SH-SY5Y (cell line): Measurements from ENCODE around the gene PABPN1L.

Experiments used
- GATA2 ChIP-seq: IDR thresholded peaks from 2 replicates; pipeline ENCODE4 v1.6.1; 2011; ENCODE audit warnings: mild to moderate bottlenecking, low read depth, low read length
- GATA3 ChIP-seq: IDR thresholded peaks from 2 replicates; pipeline ENCODE4 v1.6.1; 2011; ENCODE audit warnings: low read depth, mild to moderate bottlenecking, low read length, moderate library complexity

Gene PABPN1L

DNA sequence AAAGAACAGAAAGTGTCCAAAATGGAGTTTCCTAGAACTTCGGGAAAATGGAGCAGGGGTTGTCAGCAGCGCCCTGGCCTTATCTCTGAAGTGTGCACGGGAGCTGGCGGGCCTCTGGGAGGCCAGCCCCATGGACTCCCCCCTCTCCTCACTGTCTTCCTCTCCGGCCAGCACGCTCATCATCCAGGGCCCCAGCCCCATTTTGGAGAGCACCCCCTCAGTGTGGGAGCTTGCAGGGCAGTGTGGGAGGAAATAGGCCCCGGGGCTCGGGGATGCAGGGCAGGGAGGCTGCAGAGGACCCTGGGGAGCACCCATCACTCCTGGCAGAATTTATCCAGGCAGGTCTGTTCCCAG, 4.9 kb upstream of the PABPN1L start:
- TF ChIP-seq GATA3 (no peak), GATA2 (no peak)

DNA sequence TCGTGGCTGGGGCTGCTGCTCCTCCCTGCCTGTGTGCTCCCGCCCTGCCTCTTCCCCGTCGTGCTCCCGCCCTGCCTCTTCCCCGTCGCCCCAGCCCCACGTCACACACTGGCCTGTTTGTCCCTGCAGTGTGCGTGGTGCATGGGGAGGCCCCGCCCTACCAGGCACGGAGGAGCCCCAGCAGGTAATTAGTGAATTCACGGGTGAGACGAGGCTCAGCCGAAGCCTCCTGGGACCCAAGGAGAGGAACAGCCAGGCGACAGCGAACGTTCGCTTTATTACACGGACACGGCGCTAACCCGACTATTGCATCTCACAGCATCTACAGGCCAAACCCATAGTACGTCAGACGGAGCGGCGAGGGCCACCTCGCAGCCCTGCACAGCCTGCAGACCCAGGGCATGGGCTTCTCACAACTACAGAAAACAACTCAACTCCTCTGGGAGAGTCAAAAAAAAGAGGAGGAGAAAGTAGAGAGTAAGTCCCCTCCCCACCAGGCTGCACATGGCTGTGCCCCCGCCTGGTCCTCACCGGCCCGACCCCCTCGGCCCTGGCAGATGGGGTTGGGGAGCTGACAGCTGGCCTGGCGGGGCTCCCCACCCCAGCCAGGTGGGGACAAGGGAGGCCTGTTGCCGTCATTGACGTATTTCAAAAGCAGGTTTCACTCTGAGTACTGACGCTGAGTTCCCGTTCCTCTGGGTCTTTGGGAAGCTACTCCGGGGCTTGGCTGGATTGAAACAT, 4.3 kb upstream of the PABPN1L start:
- TF ChIP-seq GATA2 (no peak), GATA3 (no peak)

- no peak for TF ChIP-seq GATA3
- no peak for TF ChIP-seq GATA2
These were observed 3.2 kb upstream of the PABPN1L start for GRCh38 chr16:88869673-88869980.

DNA sequence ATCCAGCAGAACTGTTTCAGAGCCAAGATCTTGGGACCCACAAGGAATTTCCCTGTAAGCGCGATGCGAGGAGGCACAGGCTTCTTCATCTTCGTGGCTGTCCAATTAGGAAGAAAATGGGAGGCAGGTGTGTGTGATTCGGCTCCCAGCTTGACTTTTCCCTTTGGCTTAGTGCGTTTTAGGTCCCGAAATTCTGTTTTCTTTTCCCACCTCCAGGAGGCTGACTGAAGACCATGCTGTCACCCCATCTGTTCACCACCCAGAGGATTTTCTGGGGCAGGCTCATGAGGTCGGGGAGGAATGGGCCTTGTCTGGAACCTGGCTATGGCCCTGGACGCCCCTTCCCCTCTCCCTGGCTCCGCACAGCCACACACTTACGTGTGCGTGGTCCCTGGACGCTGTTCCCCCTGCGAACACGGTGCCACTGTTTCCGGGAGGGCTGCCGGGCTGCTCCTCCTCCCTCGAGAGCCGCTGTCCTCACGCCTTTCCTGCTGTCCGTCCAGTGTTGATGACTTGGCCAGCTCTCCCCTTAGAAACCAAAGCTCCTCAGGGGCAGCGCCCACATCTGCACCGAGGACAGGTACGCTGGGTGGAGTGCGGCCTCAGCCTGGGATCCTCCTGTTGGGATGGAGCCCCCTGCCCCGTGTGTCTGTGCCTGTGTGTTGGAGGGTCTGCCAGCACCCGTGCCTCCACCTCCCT, 2.7 kb upstream of the PABPN1L start:
- no peak for TF ChIP-seq GATA3
- no peak for TF ChIP-seq GATA2

GRCh38 chr16:88867581-88868246, 1.3 kb upstream of the PABPN1L start:
- TF ChIP-seq GATA2 = no peak
- TF ChIP-seq GATA3 = no peak

- no peak for TF ChIP-seq GATA2
- no peak for TF ChIP-seq GATA3
These were observed 718 bp downstream of the PABPN1L start for GRCh38 chr16:88865742-88866141.

- TF ChIP-seq GATA2 (no peak), GATA3 (no peak)
These were observed 1.1 kb downstream of the PABPN1L start for GRCh38 chr16:88865310-88865709.

GRCh38 chr16:88864521-88864920, 1.9 kb downstream of the PABPN1L start:
- no peak for TF ChIP-seq GATA3
- TF ChIP-seq GATA2 = no peak

DNA sequence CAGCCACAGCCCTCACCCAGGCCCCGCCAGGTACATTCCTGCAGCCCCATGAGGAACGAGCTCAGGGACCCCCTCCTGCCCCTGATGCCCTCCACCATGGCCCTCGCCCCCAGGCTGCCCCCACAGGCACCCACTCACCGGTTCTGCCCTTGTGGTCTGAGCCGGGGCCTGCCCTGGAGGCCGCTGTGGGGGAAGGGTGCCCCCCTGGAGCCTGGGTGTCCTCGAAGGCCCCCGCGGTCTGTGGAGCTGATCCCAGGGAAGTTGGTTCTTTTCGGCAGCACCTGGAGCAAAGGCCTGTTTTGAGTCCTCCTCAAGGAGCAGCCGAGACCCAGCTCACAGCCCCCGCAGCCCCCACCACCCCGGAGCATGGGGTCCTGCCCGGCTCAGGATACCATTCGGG, 2.4 kb downstream of the PABPN1L start:
- TF ChIP-seq GATA3 (no peak), GATA2 (no peak)

DNA sequence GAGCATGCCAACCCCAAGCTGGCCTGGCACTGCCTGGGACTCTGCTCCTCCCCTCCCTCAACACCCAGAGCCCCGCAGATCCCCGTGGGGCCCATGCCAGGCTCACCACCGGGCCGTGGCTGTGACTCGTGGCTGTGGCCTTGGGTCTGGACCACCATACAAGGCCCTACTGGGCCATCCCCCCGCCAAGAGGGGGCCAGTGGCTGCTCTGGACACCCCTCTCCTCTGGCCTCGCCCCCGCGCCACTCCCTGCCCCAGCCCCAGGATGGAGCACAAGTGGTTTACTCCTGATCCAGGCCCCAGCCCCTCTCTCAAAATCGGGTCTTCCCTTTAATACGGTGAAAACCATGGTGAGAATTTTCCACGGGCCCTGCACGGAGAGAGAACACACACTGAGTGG, 3.0 kb downstream of the PABPN1L start:
- no peak for TF ChIP-seq GATA2

DNA sequence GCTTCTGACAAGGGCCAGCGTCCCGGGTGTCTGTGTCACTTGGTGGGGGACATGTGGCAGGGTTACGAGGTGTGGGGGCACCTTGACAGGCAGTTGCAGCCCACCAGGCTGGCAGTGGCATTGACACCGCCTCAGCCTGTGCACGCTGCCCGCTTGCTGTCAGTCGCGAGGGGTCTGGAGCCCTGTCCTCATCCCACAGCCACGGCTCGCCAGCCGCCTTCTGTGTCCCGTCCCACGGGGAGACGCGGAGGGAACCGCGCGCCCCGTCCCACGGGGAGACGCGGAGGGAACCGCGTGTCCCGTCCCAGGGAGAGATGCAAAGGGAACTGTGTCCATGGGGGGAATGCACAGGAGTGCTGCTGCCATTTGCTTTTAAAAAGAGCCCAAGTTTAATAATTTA, 3.5 kb downstream of the PABPN1L start:
- no peak for TF ChIP-seq GATA2
- no peak for TF ChIP-seq GATA3

GRCh38 chr16:88861359-88861758, 5.1 kb downstream of the PABPN1L start:
- TF ChIP-seq GATA3 (no peak), GATA2 (no peak)

DNA sequence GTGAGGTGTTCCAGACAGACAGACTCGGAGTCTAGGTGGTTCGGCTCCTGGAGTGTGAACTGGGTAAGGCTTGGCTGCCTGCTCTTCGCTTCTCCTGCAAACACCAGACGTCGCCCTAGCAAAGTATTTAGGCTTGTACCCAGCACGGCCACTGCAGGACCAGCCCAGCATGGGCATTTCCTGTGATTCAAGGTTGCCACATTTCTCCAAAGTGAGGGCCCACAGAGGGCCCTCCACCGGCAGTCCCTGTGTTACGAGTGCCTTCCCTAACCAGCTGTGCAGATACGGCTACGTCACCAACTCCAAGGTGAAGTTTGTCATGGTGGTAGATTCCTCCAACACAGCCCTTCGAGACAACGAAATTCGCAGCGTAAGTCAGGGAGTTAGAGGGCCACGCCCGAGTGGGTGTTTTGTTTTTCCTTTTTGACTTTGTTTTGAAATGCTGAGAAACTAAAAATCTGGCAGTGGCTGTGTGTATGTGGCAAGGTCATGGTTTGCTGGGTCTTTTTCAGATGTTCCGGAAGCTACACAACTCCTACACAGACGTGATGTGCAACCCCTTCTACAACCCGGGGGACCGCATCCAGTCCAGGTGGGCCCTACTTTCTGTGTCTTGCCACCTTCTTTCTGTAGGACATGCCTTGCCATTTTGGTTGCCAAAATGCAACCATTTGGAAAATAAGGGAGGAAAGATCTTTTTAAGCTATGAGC, 6.9 kb downstream of the PABPN1L start:
- no peak for TF ChIP-seq GATA3
- TF ChIP-seq GATA2 = no peak

GRCh38 chr16:88857728-88858339, 8.6 kb downstream of the PABPN1L start:
- TF ChIP-seq GATA3 = no peak
- no peak for TF ChIP-seq GATA2
